Neural cell (in vitro differentiated cells): ENCODE results near the gene SHISAL1.

Experiments used
- EP300 ChIP-seq: fragments of 450-650 bp; conservative IDR thresholded peaks from 2 replicates; pipeline ENCODE4 v1.6.1; 2014; ENCODE audit warnings: antibody characterized with exemption, mild to moderate bottlenecking, moderate library complexity; ENCODE audit not compliant: poor library complexity, severe bottlenecking
- POLR2AphosphoS5 ChIP-seq: IDR thresholded peaks from 2 replicates; pipeline ENCODE4 v1.6.1; 2012
- SMC3 ChIP-seq: fragments of 450-650 bp; conservative IDR thresholded peaks from 2 replicates; pipeline ENCODE4 v1.6.1; 2014; ENCODE audit warnings: antibody characterized with exemption, mild to moderate bottlenecking, moderate library complexity; ENCODE audit not compliant: poor library complexity
- TAF1 ChIP-seq: IDR thresholded peaks from 2 replicates; pipeline ENCODE4 v1.6.1; 2012; ENCODE audit warnings: low read depth
- TF ChIP-seq, protein P1 (sequence below): fragments of 450-650 bp; IDR thresholded peaks from 2 replicates; pipeline ENCODE4 v1.5.1; 2014; ENCODE audit warnings: antibody characterized with exemption, mild to moderate bottlenecking, moderate library complexity; ENCODE audit not compliant: poor library complexity, severe bottlenecking

GRCh38 chr22:44217346-44217745 is 95.4 kb downstream of the SHISAL1 start:
- TF ChIP-seq, protein P1, sequence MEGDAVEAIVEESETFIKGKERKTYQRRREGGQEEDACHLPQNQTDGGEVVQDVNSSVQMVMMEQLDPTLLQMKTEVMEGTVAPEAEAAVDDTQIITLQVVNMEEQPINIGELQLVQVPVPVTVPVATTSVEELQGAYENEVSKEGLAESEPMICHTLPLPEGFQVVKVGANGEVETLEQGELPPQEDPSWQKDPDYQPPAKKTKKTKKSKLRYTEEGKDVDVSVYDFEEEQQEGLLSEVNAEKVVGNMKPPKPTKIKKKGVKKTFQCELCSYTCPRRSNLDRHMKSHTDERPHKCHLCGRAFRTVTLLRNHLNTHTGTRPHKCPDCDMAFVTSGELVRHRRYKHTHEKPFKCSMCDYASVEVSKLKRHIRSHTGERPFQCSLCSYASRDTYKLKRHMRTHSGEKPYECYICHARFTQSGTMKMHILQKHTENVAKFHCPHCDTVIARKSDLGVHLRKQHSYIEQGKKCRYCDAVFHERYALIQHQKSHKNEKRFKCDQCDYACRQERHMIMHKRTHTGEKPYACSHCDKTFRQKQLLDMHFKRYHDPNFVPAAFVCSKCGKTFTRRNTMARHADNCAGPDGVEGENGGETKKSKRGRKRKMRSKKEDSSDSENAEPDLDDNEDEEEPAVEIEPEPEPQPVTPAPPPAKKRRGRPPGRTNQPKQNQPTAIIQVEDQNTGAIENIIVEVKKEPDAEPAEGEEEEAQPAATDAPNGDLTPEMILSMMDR, result no peak
- TF ChIP-seq EP300 (no peak), POLR2AphosphoS5 (no peak), TAF1 (no peak), SMC3 (no peak)
